Activated CD8-positive, alpha-beta memory T cell treated with anti-CD3 and anti-CD28 coated beads, Interleukin-2, amount 50 U/mL, for 24 hours (primary cell): ENCODE results near the gene GNAL.
"Not testable (repeated sequence)": the region's sequence is repeated elsewhere in the genome, so short reads cannot be mapped to it uniquely, and the experiment has no call there.

Experiments used
- DNase-seq: peaks from one replicate; pipeline ENCODE4 v3.0.0-alpha.2; 2020; ENCODE audit errors: extremely low read depth

The GNAL gene

GRCh38 chr18:11669271-11669947 lies 19.7 kb upstream of the GNAL start:
- DNase-seq = no peak

DNA sequence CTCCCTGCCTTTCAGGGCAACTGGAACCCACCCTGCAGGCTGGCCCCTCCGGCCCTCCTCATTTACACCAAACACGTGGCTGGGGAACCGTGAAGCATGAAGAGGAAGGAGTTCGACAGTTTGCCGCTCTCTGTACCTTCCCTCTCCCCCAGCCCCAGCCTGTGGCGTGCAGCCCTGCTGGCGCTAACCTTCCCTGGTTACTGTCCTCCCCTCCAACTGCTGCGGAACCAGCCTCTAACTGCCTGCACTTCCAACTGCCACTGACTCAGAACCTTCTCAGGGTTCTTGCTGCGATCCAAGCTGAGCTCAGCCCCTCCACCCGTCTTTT lies 19.2 kb upstream of the GNAL start:
- DNase-seq = no peak

DNA sequence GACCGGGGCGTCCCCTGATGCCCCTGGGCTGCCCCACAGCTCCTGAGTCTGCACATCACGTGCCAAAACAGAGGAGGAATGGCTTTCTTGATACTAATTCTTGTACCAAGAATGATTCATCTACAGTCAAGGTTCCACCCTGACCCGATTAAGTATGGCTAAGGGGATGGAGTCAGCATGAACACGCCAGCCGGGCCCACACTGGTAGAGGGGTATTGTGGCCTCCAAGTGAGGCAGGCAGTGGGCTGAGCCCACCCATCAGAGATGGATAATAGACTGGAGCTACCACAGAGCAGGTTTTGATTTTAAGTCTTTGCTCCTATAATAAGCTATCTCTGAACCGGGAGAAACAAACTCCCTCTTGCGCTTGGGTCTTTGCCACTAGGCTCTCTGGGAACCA lies 17.9 kb upstream of the GNAL start:
- DNase-seq = no peak

DNA sequence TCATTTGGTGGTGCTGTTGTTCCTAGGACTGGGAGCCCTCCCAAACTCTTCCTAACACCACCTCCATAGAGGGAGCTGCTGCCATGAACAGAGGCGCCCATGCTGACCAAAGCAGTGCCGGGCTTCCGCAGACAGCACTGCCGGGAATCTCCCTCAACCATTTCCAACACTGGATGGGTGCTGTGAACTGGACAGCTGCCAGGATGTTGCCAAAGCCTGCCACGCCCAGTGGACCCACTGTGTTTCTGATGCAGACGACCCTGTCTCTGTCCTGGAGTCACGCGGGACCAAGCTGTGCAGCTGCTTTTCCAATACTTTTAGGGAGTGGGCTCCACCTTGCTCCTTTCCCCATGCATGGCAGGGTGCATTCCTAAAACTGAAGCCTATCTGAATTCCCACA lies 16.9 kb upstream of the GNAL start:
- no peak for DNase-seq

DNA sequence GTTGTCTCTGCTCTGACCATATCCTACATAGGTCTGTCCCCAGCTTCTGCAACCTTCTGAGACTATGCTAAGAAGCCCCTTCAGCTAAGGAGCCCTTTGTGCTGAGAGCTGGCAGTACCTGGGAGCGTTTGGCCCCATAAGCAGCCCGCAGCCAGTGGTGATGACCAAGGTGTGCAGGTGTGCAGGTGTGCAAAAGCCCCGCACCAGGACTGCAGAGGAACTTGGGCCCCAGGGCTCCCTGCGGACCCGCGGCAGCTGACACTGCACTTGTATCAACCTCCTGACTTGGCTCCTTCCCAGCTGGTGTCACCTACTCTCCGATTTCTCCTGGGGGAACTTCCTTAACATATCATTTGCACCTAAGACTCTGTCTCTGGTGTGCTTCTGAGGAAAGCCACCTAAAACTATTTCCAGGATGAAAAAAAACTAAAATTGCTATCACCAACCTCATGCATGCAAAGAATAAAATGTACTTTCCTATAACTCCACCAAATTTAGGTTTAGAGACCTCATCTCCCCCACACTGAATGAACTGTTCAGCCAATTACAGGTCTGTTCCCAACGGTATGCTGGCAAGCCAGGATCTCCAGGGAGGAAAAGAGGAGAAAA lies 16.1 kb upstream of the GNAL start:
- DNase-seq = no peak

- DNase-seq = no peak
Measured at GRCh38 chr18:11673560-11673959, 15.5 kb upstream of the GNAL start.

GRCh38 chr18:11674119-11674518 lies 14.9 kb upstream of the GNAL start:
- DNase-seq = no peak

GRCh38 chr18:11676386-11676785 lies 12.7 kb upstream of the GNAL start:
- no peak for DNase-seq

- no peak for DNase-seq
Measured at GRCh38 chr18:11676867-11677266, 12.2 kb upstream of the GNAL start.

- DNase-seq = no peak
Measured at GRCh38 chr18:11678211-11678610, 10.9 kb upstream of the GNAL start.

DNA sequence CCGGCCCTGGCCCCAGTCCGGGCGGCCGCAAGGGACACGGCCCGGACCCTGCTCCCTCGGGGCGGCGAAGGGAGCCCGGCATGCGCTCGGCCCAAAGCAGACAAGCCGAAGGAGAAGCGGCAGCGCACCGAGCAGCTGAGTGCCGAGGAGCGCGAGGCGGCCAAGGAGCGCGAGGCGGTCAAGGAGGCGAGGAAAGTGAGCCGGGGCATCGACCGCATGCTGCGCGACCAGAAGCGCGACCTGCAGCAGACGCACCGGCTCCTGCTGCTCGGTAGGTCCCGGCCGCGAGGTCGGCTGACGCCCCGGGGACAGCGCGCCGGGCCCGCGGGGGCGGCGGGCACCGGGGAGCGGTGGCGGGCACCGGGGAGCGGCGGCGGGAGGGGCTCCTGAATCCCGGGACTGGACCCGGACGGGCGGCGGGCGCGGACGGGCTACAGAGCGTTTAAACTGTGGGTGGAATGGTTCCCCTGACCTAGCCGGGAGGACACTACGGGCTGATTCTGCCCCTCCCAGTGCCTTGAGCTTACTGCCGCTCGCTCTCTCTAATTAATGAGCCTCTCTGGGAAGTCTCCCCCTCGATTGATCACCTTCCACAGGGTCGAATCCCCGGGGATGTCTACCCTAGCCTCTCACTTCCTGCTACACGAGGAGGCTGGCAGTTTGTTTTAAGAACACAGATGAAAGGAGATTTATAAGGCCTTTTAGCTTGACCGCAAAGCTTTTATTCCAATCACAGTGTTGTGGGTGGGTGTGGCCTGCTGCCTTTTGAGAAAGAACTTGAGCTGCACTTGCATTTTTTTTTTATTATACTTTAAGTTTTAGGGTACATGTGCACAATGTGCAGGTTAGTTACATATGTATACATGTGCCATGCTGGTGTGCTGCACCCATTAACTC lies 853 bp downstream of the GNAL start:
- DNase-seq = no peak

DNA sequence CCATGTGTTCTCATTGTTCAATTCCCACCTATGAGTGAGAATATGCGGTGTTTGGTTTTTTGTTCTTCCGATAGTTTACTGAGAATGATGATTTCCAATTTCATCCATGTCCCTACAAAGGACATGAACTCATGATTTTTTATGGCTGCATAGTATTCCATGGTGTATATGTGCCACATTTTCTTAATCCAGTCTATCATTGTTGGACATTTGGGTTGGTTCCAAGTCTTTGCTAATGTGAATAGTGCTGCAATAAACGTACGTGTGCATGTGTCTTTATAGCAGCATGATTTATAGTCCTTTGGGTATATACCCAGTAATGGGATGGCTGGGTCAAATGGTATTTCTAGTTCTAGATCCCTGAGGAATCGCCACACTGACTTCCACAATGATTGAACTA lies 1.6 kb downstream of the GNAL start:
- not testable (repeated sequence) for DNase-seq

GRCh38 chr18:11695736-11696135 lies 6.7 kb downstream of the GNAL start:
- DNase-seq = no peak

DNA sequence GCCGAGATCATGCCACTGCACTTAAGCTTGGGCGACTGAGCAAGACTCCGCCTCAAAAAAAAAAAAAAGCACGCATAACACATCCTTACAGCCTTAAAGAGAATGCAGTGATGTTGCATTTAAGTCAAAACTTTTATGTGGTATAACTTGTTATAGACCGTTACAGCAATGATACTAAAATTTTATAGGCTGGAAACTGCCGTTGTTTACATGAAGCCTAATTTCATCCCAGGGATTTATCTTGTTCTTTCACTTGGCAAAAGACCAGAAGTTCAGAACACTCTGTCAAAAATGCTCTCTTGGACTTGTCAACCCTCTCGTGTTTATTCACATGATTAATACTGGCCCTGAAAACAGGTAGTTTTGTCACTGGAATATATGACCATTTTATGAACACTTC lies 7.4 kb downstream of the GNAL start:
- DNase-seq = no peak

GRCh38 chr18:11700876-11701275 lies 11.8 kb downstream of the GNAL start:
- no peak for DNase-seq

GRCh38 chr18:11710578-11710977 lies 21.5 kb downstream of the GNAL start:
- DNase-seq = no peak

DNA sequence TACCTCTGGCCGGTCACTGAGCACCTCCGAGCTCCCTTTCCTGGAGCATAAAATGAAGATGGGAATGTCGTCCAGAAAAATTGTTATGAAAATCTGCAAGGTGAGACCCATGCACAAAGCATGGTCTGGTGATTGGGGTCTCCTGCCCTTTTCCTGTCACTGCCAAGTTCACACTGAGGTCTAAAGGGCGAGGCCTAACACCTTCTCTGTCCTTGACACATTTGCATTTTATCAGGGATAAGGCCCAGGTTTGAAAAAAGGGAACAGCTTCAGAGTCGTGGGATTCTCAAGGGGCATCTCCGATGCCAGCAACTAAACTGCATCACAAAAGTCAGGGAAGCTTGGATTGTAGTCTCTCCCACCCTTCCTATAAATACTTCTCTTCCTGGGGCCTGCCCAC lies 24.7 kb downstream of the GNAL start:
- no peak for DNase-seq

DNA sequence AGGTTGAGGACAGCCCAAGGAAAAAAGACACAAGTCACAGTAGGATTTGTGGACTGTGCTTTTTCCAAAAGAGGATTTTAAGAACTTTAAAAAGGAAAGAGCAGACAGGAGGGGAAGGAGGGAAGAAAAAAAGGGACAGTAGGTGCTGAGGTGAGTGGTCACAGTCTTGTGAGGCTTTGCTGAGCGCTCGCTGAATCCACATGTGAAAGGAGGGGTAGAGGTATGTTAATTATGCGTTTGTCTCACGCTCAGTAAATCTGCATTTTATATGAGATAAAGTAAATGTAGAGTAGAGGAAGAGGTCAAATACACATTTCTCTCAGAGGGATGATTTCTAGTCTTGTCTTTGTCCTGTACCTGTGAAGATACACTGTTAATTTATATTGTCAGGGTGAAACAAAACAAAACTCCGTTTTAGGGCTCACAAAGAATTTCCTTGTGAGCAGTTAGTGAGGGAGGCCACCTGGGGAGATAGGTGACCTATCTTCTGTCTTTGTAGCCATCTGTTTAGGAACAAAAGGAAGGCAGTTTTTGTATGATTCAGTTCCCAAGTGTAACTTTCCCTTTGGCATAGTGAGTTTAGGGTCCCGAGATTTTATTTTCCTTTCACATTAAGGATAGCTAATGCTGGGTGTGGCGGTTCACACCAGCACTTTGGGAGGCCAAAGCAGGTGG lies 25.3 kb downstream of the GNAL start:
- no peak for DNase-seq

DNA sequence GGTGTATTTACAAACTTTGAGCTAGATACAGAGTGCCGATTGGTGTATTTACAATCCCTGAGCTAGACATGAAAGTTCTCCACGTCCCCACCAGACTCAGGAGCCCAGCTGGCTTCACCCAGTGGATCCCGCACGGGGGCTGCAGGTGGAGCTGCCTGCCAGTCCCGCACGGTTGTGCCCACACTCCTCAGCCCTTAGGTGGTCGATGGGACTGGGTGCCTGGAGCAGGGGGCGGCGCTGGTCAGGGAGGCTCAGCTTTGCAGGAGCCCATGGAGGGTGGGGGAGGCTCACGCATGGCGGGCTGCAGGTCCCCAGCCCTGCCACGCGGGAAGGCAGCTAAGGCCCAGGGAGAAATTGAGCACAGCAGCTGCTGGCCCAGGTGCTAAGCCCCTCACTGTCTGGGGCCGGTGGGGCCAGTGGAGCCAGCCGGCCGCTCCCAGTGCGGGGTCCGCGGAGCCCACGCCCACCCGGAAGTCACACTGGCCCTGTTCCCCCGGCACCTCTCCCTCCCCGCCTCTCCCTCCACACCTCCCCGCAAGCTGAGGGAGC lies 27.8 kb downstream of the GNAL start:
- not testable (repeated sequence) for DNase-seq

- no peak for DNase-seq
Measured at GRCh38 chr18:11719050-11719449, 30.0 kb downstream of the GNAL start.

GRCh38 chr18:11719621-11720020 lies 30.6 kb downstream of the GNAL start:
- DNase-seq = no peak

- DNase-seq = no peak
Measured at GRCh38 chr18:11721720-11722119, 32.7 kb downstream of the GNAL start.
